HG03460 (cell line): Measurements from ENCODE around the gene GRPEL2.

Experiments
- ATAC-seq: cut with Tn5 transposase; IDR thresholded peaks from one replicate; pipeline ENCODE4 v1.9.1; 2021; ENCODE audit not compliant: unreplicated experiment

Gene GRPEL2

GRCh38 chr5:149355688-149356087, 10.4 kb downstream of the GRPEL2 start:
- no peak for ATAC-seq

GRCh38 chr5:149356391-149356790, 11.1 kb downstream of the GRPEL2 start:
- no peak for ATAC-seq

GRCh38 chr5:149357370-149358293, 12.3 kb downstream of the GRPEL2 start, which contains the start of gene PCYOX1L:
Gene PCYOX1L, plus strand, starts transcription at chr5:149358046. Its CDS starts 23 bp downstream, at chr5:149358069.
- ATAC-seq = peak; percentile 99

- peak; percentile 17 for ATAC-seq
These were observed 13.0 kb downstream of the GRPEL2 start for GRCh38 chr5:149358294-149358651.

GRCh38 chr5:149358868-149359495, 13.7 kb downstream of the GRPEL2 start:
- no peak for ATAC-seq

GRCh38 chr5:149360272-149360671, 15.0 kb downstream of the GRPEL2 start:
- ATAC-seq = no peak

- ATAC-seq = no peak
These were observed 17.2 kb downstream of the GRPEL2 start for GRCh38 chr5:149362541-149362940.

- no peak for ATAC-seq
These were observed 18.1 kb downstream of the GRPEL2 start for GRCh38 chr5:149363358-149363757.

- ATAC-seq = no peak
These were observed 18.6 kb downstream of the GRPEL2 start for GRCh38 chr5:149363936-149364335.

- ATAC-seq = no peak
These were observed 19.4 kb downstream of the GRPEL2 start for GRCh38 chr5:149364719-149365118.

- no peak for ATAC-seq
These were observed 20.1 kb downstream of the GRPEL2 start for GRCh38 chr5:149365418-149365817.

GRCh38 chr5:149366169-149366729, 20.9 kb downstream of the GRPEL2 start:
- ATAC-seq = no peak

GRCh38 chr5:149367249-149367971, 22.1 kb downstream of the GRPEL2 start:
- peak; percentile 71 for ATAC-seq

GRCh38 chr5:149367972-149368645, 22.8 kb downstream of the GRPEL2 start:
- no peak for ATAC-seq

GRCh38 chr5:149370878-149371277, 25.6 kb downstream of the GRPEL2 start:
- no peak for ATAC-seq

- ATAC-seq = peak; percentile 81
These were observed 26.1 kb downstream of the GRPEL2 start for GRCh38 chr5:149371296-149371962.

- ATAC-seq = no peak
These were observed 26.9 kb downstream of the GRPEL2 start for GRCh38 chr5:149372076-149372795.

GRCh38 chr5:149372932-149373331, 27.6 kb downstream of the GRPEL2 start:
- ATAC-seq = no peak

- no peak for ATAC-seq
These were observed 29.0 kb downstream of the GRPEL2 start for GRCh38 chr5:149374303-149374702.
